ENCODE data around the gene NPTX1.

DNA sequence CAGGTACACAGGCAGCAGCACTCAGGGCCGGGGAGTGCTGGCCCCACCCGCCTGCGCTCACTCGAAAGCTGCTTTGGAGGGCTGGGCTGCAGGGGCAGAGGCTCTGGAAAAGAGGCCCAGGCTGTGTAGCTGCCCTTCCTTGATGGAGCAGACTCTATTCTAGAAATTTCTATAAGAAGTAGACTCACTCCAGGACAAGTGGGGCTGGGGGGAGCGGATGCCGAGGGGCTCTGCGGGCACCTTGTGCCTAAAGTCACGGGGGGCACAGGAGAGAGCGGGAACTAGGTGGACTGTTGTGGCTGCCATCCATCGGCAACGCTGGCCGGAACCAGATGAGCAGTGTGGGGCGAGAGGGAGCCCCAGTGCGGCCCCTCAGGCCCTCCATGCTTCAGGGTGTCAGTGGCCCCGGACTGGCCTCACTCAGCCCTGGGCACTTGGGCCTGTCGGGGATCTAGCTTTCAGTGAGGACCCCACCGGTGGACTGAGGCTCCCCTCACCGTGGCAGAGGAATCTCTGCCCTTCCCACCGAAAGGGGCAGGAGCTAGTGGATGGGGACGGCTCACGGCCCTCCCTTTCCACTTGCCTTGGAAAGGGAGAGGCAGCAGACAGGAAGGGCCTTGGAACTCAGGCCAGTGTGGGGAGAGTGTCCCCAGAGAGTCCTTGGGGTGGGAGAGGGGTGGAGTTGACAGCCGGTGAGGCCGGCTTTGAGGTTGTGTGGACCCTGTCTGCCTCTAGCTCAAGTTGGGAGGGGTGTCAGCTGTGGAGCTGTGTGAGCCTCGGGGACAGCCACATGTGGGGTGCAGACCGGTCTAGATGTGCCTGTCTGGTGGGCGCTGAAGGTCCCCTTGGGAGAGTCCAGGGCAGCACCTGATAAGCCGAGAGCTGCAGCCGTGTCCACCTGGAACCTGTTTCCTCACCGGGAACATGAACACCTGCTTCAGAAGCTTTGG lies 44.9 kb downstream of the NPTX1 start:
- TF ChIP-seq, protein P1, sequence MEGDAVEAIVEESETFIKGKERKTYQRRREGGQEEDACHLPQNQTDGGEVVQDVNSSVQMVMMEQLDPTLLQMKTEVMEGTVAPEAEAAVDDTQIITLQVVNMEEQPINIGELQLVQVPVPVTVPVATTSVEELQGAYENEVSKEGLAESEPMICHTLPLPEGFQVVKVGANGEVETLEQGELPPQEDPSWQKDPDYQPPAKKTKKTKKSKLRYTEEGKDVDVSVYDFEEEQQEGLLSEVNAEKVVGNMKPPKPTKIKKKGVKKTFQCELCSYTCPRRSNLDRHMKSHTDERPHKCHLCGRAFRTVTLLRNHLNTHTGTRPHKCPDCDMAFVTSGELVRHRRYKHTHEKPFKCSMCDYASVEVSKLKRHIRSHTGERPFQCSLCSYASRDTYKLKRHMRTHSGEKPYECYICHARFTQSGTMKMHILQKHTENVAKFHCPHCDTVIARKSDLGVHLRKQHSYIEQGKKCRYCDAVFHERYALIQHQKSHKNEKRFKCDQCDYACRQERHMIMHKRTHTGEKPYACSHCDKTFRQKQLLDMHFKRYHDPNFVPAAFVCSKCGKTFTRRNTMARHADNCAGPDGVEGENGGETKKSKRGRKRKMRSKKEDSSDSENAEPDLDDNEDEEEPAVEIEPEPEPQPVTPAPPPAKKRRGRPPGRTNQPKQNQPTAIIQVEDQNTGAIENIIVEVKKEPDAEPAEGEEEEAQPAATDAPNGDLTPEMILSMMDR (IDR thresholded peaks at IDR 0.05), result no peak
- no peak for TF ChIP-seq EZH2 (IDR thresholded peaks at IDR 0.05; ENCODE audit: borderline replicate concordance, insufficient read depth, low read depth, low read length, poor library complexity, severe bottlenecking)
